Muscle layer of colon (tissue), 2 donors: ENCODE results near the gene SLC25A5.
"Not testable (repeated sequence)": the region's sequence is repeated elsewhere in the genome, so short reads cannot be mapped to it uniquely, and the experiment has no call there.

Source experiments
- H3K27ac ChIP-seq: one replicate; pipeline ENCODE4 v1.7.0; 2013; ENCODE audit warnings: low read depth, mild to moderate bottlenecking, low read length, moderate library complexity
- H3K27me3 ChIP-seq, 2 donors: one replicate each; pipeline ENCODE4 v1.7.0; 2013; ENCODE audit warnings: low read length in 2 of 2, mild to moderate bottlenecking in 2 of 2; ENCODE audit not compliant: insufficient read depth in 2 of 2, control insufficient read depth in 1 of 2
- H3K36me3 ChIP-seq: one replicate; pipeline ENCODE4 v1.7.0; 2013; ENCODE audit warnings: mild to moderate bottlenecking, low read length; ENCODE audit not compliant: insufficient read depth
- H3K4me1 ChIP-seq: one replicate; pipeline ENCODE4 v1.7.0; 2013; ENCODE audit warnings: mild to moderate bottlenecking, low read length; ENCODE audit not compliant: insufficient read depth
- H3K4me3 ChIP-seq, 2 donors: one replicate each; pipeline ENCODE4 v1.7.0; 2013; ENCODE audit warnings: low read length in 2 of 2, low read depth in 1 of 2, mild to moderate bottlenecking in 1 of 2, moderate library complexity in 1 of 2
- H3K9ac ChIP-seq: one replicate; pipeline ENCODE4 v1.7.0; 2013; ENCODE audit warnings: low read length
- H3K9me3 ChIP-seq: one replicate; pipeline ENCODE4 v1.7.0; 2013; ENCODE audit warnings: mild to moderate bottlenecking, low read length
- donor health status: abdominal sarcoma.
- donor health status: Adenocarcinoma of cecum.

Gene SLC25A5

GRCh38 chrX:119495734-119496726, 27.8 kb downstream of the SLC25A5 start:
- Histone ChIP-seq H3K9ac (no peak overlapping the region), H3K4me1 (no peaks in the 10 kb centered on the region), H3K36me3 (no peaks in the 10 kb centered on the region), H3K9me3 (no peaks in the 10 kb centered on the region), H3K4me3 (no peak overlapping the region), H3K27me3 (no peaks in the 10 kb centered on the region), H3K27ac (no peak overlapping the region)

- Histone ChIP-seq H3K4me3 (no peak overlapping the region), H3K9me3 (no peaks in the 10 kb centered on the region), H3K4me1 (no peaks in the 10 kb centered on the region), H3K36me3 (no peaks in the 10 kb centered on the region), H3K27me3 (no peaks in the 10 kb centered on the region), H3K9ac (no peak overlapping the region), H3K27ac (no peak overlapping the region)
These were observed 28.9 kb downstream of the SLC25A5 start for GRCh38 chrX:119497185-119497584.

GRCh38 chrX:119500061-119500800, 32.0 kb downstream of the SLC25A5 start:
- H3K9me3 ChIP-seq: no peaks in the 10 kb centered on the region
- no peak overlapping the region for H3K4me3 ChIP-seq
- H3K4me1 ChIP-seq: no peaks in the 10 kb centered on the region
- H3K27me3 ChIP-seq: peaks cover 0 to 4% of the 10 kb centered on the region in 2 donors
- H3K27ac ChIP-seq: no peak overlapping the region
- no peaks in the 10 kb centered on the region for H3K36me3 ChIP-seq
- H3K9ac ChIP-seq: no peak overlapping the region

GRCh38 chrX:119501511-119502148, 33.4 kb downstream of the SLC25A5 start:
- H3K4me3 ChIP-seq: no peak overlapping the region
- no peaks in the 10 kb centered on the region for H3K9me3 ChIP-seq
- no peaks in the 10 kb centered on the region for H3K36me3 ChIP-seq
- no peak overlapping the region for H3K27ac ChIP-seq
- H3K27me3 ChIP-seq: peaks cover 0 to 4% of the 10 kb centered on the region in 2 donors
- no peak overlapping the region for H3K9ac ChIP-seq
- H3K4me1 ChIP-seq: no peaks in the 10 kb centered on the region

DNA sequence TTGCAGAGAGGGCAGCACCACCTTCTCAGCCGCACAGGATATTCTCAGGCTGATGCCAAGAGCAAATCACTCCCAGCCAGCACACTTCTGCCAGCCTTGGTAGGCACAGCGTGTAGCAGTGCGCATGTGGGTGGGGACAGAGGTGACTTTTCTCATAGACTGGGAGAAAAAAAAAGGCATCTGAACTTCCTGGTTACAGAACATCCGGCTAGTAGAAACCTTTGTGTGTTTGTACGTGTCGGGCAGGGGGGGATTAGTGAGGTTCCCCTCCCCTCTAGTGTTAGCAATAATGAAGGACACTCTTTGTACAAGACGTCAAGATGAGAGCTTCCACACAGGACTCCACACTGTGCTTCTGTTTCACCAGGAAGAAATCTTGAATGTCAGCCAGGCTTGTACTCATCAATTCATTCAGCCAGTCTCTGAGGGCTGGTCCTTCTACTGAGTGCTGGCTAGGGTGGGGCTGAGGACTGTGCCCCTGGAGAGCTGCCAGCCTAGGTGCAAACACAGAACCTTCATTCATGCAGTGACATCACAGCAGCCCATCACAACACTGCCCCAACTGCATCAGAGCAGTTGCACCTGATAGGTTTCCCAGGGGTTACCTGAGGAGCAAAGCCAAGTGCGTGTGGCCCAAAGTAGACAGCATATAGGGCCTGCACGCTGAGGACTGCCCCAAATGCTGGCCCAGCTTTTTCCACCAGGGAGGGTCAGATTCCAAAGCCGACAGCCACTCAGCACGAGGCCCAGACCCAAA, 34.7 kb downstream of the SLC25A5 start:
- Histone ChIP-seq H3K27me3 (peaks cover 0 to 4% of the 10 kb centered on the region in 2 donors), H3K9ac (no peak overlapping the region), H3K36me3 (no peaks in the 10 kb centered on the region), H3K27ac (no peak overlapping the region), H3K4me3 (no peak overlapping the region), H3K9me3 (no peaks in the 10 kb centered on the region), H3K4me1 (no peaks in the 10 kb centered on the region)

GRCh38 chrX:119503484-119503861, 35.2 kb downstream of the SLC25A5 start:
- Histone ChIP-seq H3K4me3 (no peak overlapping the region), H3K27ac (no peak overlapping the region), H3K9ac (no peak overlapping the region)

GRCh38 chrX:119505145-119505544, 36.9 kb downstream of the SLC25A5 start:
- H3K9me3 ChIP-seq, H3K27me3 ChIP-seq, H3K9ac ChIP-seq, H3K4me3 ChIP-seq, H3K4me1 ChIP-seq, H3K36me3 ChIP-seq, H3K27ac ChIP-seq: not testable (repeated sequence)

More at GRCh38 chrX:119503484-119503861, 35.2 kb downstream of the SLC25A5 start:
- Histone ChIP-seq H3K4me1 (no peaks in the 10 kb centered on the region), H3K36me3 (no peaks in the 10 kb centered on the region), H3K27me3 (peaks cover 0 to 4% of the 10 kb centered on the region in 2 donors), H3K9me3 (no peaks in the 10 kb centered on the region)

DNA sequence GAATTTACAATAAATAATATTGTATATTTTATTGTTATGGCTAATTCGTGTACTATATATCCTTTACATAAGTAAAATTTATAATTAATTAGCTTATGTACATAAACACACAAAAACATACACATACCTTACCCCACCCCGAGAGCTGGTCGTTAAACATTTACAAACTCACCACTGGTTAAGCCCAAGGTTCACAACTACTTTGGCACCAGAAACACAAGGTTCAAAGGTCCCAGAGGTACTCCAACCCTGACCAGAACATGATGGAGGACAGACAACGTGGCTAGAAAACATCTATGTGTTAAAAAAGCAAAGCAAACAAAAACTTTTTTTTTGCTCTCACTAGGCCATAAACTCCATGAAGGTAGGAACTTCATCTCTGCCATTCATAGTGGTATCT, 37.7 kb downstream of the SLC25A5 start:
- no peak overlapping the region for H3K27ac ChIP-seq
- H3K36me3 ChIP-seq: no peaks in the 10 kb centered on the region
- H3K9ac ChIP-seq: no peak overlapping the region
- peaks cover 0 to 4% of the 10 kb centered on the region in 2 donors for H3K27me3 ChIP-seq
- no peak overlapping the region for H3K4me3 ChIP-seq
- no peaks in the 10 kb centered on the region for H3K4me1 ChIP-seq
- H3K9me3 ChIP-seq: no peaks in the 10 kb centered on the region

- Histone ChIP-seq H3K27ac (no peak overlapping the region), H3K36me3 (no peaks in the 10 kb centered on the region), H3K4me3 (no peak overlapping the region), H3K9ac (no peak overlapping the region), H3K4me1 (no peaks in the 10 kb centered on the region), H3K27me3 (peaks cover 0 to 4% of the 10 kb centered on the region in 2 donors), H3K9me3 (no peaks in the 10 kb centered on the region)
These were observed 39.0 kb downstream of the SLC25A5 start for GRCh38 chrX:119507206-119507605.

DNA sequence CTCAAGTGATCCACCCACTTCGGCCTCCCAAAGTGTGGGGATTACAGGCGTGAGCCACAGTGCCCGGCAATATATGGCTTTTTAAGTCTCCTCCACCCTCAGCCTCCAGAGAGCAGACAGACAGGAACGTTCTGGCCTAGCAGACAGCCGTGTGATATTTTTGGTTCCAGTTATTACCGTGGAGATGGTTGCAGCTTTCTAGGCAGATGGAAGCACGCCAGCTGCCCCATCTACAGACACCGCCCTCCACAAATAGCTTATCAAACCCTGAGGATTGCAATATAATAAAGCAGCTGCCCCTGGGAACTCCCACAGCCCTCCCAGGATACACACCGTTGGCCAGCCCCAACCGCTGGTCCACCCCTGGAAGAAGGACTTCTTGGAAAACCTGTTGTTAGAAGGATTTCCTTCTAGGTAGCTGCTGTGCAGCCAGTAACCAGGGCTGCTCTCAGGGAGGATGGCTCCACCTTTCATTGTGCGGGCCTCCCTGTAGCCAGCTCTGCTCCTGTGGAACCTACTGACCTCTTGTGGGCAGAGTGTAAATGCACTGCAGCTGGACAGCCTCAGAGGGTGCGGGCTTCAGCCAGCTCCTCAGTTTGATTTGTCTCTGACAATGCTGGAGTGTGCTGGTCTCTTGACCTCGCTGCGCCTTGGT, 44.0 kb downstream of the SLC25A5 start:
- no peaks in the 10 kb centered on the region for H3K36me3 ChIP-seq
- H3K27me3 ChIP-seq: no peaks in the 10 kb centered on the region
- H3K4me3 ChIP-seq: no peak overlapping the region
- H3K9me3 ChIP-seq: no peaks in the 10 kb centered on the region
- no peaks in the 10 kb centered on the region for H3K4me1 ChIP-seq
- no peak overlapping the region for H3K9ac ChIP-seq
- H3K27ac ChIP-seq: no peak overlapping the region
